Endothelial cell (in vitro differentiated cells): ENCODE results near the gene ADCY9. TPM values are rescaled to one million over a fixed set of nuclear protein-coding genes. Genes with fewer than 3 reads are reported as not detected.
"Not testable (repeated sequence)": the region's sequence is repeated elsewhere in the genome, so short reads cannot be mapped to it uniquely, and the experiment has no call there.

Experiments
- DNase-seq: peaks from one replicate; pipeline ENCODE4 v3.0.0; 2021; ENCODE audit warnings: low spot score
- H3K27ac Mint-ChIP-seq: one replicate; pipeline ENCODE4 v1.8.0; 2021; ENCODE audit warnings: mixed read lengths, inconsistent platforms; ENCODE audit not compliant: unreplicated experiment
- H3K27me3 Mint-ChIP-seq: one replicate; pipeline ENCODE4 v1.8.0; 2021; ENCODE audit warnings: mild to moderate bottlenecking, moderate library complexity, mixed read lengths, inconsistent platforms; ENCODE audit not compliant: unreplicated experiment
- H3K36me3 Mint-ChIP-seq: one replicate; pipeline ENCODE4 v1.8.0; 2021; ENCODE audit warnings: mild to moderate bottlenecking, low read depth, mixed read lengths, inconsistent platforms; ENCODE audit not compliant: unreplicated experiment
- H3K4me1 Mint-ChIP-seq: one replicate; pipeline ENCODE4 v1.8.0; 2021; ENCODE audit warnings: mild to moderate bottlenecking, mixed read lengths, inconsistent platforms; ENCODE audit not compliant: unreplicated experiment
- H3K4me3 Mint-ChIP-seq: one replicate; pipeline ENCODE4 v1.8.0; 2021; ENCODE audit warnings: mild to moderate bottlenecking, mixed read lengths, inconsistent platforms; ENCODE audit not compliant: unreplicated experiment
- H3K9me3 Mint-ChIP-seq: one replicate; pipeline ENCODE4 v1.8.0; 2021; ENCODE audit warnings: mixed read lengths, inconsistent platforms; ENCODE audit not compliant: unreplicated experiment
- total RNA-seq: library from RNA; stranded (reverse); fragmentation: NEBNext Ultra II Directional; extraction: Animal tissue kit (Norgen Biotek cat#: 25700); gene quantifications from one replicate; pipeline ENCODE4 v1.2.1, GENCODE V29; 2021; ENCODE audit not compliant: unreplicated experiment
- TF ChIP-seq, protein P1 (sequence below): fragments of 200-600 bp; sonication (generic); IDR thresholded peaks from one replicate; pipeline ENCODE4 v1.5.0; 2021; ENCODE audit warnings: antibody characterized with exemption; ENCODE audit not compliant: unreplicated experiment

Gene ADCY9
- total RNA-seq, 1 donor from 2014 or later, result 3.3 TPM

DNA sequence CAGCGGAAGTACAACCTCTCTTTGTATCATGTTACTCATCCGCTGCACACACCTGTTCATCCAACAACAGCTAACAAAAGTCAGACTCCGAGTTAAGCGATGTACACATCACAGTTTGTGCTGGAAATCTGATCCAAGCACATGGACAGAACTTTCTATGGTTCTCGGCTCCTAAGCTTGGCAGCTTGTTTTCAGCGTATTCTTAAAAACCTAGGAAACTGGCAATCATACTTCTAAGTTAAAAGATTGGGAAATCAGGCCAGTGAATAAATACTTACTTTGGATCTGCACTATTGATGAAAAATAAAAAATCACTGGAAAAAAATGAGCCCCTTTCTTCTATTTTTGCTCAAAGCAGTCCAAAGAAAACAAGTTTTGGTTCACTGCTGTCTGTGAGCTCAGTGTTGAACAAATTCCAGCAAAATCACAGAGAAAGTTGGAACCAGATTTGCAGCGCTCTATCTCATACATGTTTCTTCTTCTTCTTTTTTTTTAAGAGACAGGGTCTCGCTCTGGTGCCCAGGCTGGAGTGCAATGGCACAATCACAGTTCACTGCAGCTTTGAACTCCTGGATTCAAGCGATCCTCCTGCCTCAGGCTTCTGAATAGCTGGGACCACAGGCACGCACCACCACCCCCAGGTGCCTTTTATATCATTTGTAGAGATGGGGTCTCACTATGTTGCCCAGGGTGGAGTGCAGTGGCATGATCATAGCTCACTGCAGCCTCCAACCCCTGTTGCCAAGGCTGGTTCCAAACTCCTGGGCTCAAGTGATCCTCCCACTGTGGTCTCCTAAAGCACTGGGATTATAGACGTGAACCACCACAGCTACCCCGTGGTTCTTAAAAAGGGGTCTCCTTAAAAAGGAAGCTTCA lies 164.1 kb downstream of the ADCY9 start:
- no peak overlapping the region for H3K4me3 Mint-ChIP-seq
- no peaks in the 10 kb centered on the region for H3K36me3 Mint-ChIP-seq
- TF ChIP-seq, protein P1, sequence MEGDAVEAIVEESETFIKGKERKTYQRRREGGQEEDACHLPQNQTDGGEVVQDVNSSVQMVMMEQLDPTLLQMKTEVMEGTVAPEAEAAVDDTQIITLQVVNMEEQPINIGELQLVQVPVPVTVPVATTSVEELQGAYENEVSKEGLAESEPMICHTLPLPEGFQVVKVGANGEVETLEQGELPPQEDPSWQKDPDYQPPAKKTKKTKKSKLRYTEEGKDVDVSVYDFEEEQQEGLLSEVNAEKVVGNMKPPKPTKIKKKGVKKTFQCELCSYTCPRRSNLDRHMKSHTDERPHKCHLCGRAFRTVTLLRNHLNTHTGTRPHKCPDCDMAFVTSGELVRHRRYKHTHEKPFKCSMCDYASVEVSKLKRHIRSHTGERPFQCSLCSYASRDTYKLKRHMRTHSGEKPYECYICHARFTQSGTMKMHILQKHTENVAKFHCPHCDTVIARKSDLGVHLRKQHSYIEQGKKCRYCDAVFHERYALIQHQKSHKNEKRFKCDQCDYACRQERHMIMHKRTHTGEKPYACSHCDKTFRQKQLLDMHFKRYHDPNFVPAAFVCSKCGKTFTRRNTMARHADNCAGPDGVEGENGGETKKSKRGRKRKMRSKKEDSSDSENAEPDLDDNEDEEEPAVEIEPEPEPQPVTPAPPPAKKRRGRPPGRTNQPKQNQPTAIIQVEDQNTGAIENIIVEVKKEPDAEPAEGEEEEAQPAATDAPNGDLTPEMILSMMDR, result no peak
- no peak for DNase-seq
- H3K27ac Mint-ChIP-seq, result no peak overlapping the region
- H3K9me3 Mint-ChIP-seq, result no peaks in the 10 kb centered on the region
- H3K4me1 Mint-ChIP-seq, result peaks cover 3% of the 10 kb centered on the region
- peaks cover 2% of the 10 kb centered on the region for H3K27me3 Mint-ChIP-seq

DNA sequence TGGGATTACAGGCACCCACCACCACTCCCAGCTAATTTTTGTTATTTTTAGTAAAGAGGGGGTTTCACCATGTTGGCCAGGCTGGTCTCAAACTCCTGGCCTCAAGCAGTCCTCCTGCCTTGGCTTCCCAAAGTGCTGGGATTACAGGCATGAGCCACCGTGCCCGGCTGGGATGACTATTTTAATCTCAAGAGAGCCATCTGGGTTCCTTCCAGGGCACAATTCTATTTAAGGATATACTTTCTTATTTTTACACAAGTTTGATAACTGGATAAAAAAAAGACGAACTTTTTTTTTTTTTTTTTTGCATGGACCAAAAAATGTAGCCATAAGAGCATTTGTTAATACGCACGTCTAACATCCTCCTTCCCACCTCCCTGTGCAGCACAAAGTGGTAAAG lies 164.9 kb downstream of the ADCY9 start:
- DNase-seq, H3K36me3 Mint-ChIP-seq, H3K4me3 Mint-ChIP-seq, H3K4me1 Mint-ChIP-seq, H3K27ac Mint-ChIP-seq, H3K9me3 Mint-ChIP-seq, H3K27me3 Mint-ChIP-seq: not testable (repeated sequence)

DNA sequence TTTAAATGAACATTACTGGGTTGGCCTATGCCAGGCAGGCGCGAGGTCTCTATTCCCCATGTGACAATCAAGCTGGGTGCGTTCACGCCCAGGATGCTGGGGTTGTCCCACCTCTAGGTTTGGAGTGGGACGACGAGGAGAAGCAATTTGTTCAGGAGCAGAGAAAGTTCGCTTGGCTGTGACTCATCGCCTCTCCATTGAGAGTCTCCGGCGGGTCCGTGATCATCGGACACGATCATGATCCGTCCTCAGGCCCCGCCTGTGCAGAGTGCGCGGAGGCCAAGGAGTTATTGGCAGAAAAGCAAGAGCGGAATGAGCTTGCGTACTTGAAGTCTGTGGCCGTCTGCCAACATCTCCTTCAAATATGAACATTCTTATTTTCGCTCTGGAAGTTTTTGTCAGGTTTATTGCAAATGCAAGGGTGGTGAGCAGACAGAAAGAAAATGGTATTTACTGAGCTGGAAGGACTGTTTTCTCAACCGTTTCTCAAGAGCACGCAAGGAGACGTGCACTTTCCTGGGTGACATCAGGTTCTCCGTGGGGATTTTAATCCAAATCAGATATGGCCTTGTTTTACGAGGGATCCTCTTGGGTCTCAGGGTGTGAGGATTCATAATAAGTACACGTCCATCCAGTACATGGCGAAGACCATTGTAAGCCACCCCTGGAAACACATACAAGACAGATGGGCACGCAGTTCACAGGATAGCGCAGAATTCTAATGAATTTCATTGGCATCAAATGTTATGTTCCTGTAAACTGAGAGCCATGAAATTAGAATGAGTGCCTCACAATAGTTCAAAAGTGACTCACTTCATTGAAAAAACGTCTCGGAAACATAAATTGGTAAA lies 165.7 kb downstream of the ADCY9 start:
- H3K4me1 Mint-ChIP-seq, result peaks cover 3% of the 10 kb centered on the region
- H3K27me3 Mint-ChIP-seq, result peaks cover 2% of the 10 kb centered on the region
- DNase-seq, result no peak
- no peaks in the 10 kb centered on the region for H3K36me3 Mint-ChIP-seq
- no peak overlapping the region for H3K4me3 Mint-ChIP-seq
- no peak overlapping the region for H3K27ac Mint-ChIP-seq
- no peaks in the 10 kb centered on the region for H3K9me3 Mint-ChIP-seq
- TF ChIP-seq, protein P1, result no peak

DNA sequence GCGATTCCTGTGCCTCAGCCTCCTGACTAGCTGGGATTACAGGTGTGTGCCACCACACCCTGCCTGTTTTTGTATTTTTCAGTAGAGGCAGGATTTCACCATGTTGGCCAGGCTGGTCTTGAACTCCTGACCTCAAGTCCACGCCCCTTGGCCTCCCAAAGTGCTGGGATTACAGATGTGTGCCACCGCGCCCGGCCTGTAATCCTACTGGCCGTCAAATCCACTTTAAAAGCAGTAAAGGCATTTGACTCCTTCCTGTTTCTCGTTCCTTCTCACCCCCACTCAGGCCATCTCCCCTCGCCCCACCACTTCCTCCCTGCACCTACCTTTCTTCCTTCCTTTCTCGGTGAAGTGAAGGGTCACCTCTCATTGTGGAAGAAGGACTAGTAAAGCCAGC lies 166.3 kb downstream of the ADCY9 start:
- H3K9me3 Mint-ChIP-seq, result no peaks in the 10 kb centered on the region
- H3K4me3 Mint-ChIP-seq, result no peak overlapping the region
- no peak for DNase-seq
- H3K36me3 Mint-ChIP-seq, result no peaks in the 10 kb centered on the region
- TF ChIP-seq, protein P1, result no peak
- peaks cover 3% of the 10 kb centered on the region for H3K4me1 Mint-ChIP-seq
- no peak overlapping the region for H3K27ac Mint-ChIP-seq
- H3K27me3 Mint-ChIP-seq, result peaks cover 2% of the 10 kb centered on the region

DNA sequence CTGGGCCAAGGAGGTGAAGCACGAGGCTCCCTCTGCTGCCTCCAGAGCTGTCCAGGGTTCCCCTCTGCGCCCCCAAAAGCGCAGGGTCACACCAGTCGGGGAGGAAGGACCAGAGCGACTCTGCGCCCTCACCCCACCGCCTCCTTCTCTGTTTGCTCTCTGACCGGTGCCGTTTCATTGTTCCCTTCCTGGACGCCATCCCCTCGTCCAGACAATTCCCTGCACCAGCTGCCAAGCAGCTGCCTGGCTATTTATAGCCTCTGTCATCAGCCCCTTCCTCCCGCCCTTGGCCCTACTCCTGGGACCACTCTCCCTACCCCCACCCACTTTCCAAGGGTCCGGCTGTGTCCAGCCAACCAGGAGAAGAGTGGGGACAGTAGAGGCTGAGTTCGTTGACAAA lies 167.0 kb downstream of the ADCY9 start:
- H3K4me3 Mint-ChIP-seq, result no peak overlapping the region
- TF ChIP-seq, protein P1, result no peak

More for the DNA sequence above, 167.0 kb downstream of the ADCY9 start:
- Mint-ChIP-seq H3K36me3 (no peaks in the 10 kb centered on the region), H3K9me3 (no peaks in the 10 kb centered on the region), H3K27ac (no peak overlapping the region), H3K27me3 (peaks cover 2% of the 10 kb centered on the region), H3K4me1 (peaks cover 3% of the 10 kb centered on the region)
- no peak for DNase-seq
